HEK293 (cell line): Measurements from ENCODE around the gene HHAT.

ENCODE experiments used
- CTCF ChIA-PET: fragments of 350-600 bp; formaldehyde crosslinking; extraction: SDS; loops from one replicate; lab custom pipeline; 2021; ENCODE audit warnings: antibody characterized with exemption; lab: Yijun Ruan, JAX
- POLR2A ChIA-PET: fragments of 300-600 bp; formaldehyde crosslinking; extraction: SDS; loops from one replicate; lab custom pipeline; 2020; ENCODE audit warnings: antibody characterized with exemption, inconsistent platforms; lab: Yijun Ruan, JAX
- H3K27ac ChIP-seq: fragments of 200-500 bp; sonication (Bioruptor generic); 2 replicates; pipeline ENCODE4 v1.5.1; 2014; ENCODE audit warnings: low read depth, low read length, control low read depth, inconsistent platforms; ENCODE audit errors: extremely low read depth
- H3K36me3 ChIP-seq, 2 experiments: fragments of 200-500 bp in 1 of 2; sonication (Bioruptor generic) in 1 of 2; 1 replicate in 1 of 2; 2 replicates in 1 of 2; pipeline ENCODE4 v1.5.1; 2014 to 2017; ENCODE audit warnings: inconsistent platforms in 2 of 2, low read length in 2 of 2; ENCODE audit not compliant: control insufficient read depth in 2 of 2, insufficient read depth in 1 of 2
- H3K4me1 ChIP-seq: fragments of 200-500 bp; sonication (Bioruptor generic); 2 replicates; pipeline ENCODE4 v1.5.1; 2014; ENCODE audit warnings: mild to moderate bottlenecking, low read length, inconsistent platforms; ENCODE audit not compliant: control insufficient read depth, insufficient read depth
- H3K4me3 ChIP-seq: 2 replicates; pipeline ENCODE4 v1.5.1; 2011; ENCODE audit warnings: low read depth, mild to moderate bottlenecking, control low read depth, low read length, moderate library complexity
- H3K9me3 ChIP-seq: fragments of 200-500 bp; sonication (Bioruptor generic); 2 replicates; pipeline ENCODE4 v1.5.1; 2014; ENCODE audit warnings: low read depth, low read length, inconsistent platforms; ENCODE audit not compliant: control insufficient read depth, insufficient read depth
- GLIS1 ChIP-seq: fragments of 450-650 bp; formaldehyde crosslinking; IDR thresholded peaks from 2 replicates; pipeline ENCODE4 v1.5.1; 2016; ENCODE audit warnings: missing biosample characterization, missing genetic modification characterization
- GLIS2 ChIP-seq: fragments of 450-650 bp; formaldehyde crosslinking; IDR thresholded peaks from 2 replicates; pipeline ENCODE4 v1.5.1; 2016; ENCODE audit warnings: missing biosample characterization, missing genetic modification characterization
- KLF1 ChIP-seq: fragments of 450-650 bp; formaldehyde crosslinking; IDR thresholded peaks from 2 replicates; pipeline ENCODE4 v1.5.1; 2016; ENCODE audit warnings: missing biosample characterization, missing genetic modification characterization
- PRDM1 ChIP-seq: fragments of 450-650 bp; formaldehyde crosslinking; IDR thresholded peaks from 2 replicates; pipeline ENCODE4; 2016; ENCODE audit warnings: missing biosample characterization, missing genetic modification characterization
- REPIN1 ChIP-seq: fragments of 450-650 bp; formaldehyde crosslinking; IDR thresholded peaks from 2 replicates; pipeline ENCODE4 v1.5.1; 2017; ENCODE audit warnings: missing biosample characterization, missing genetic modification characterization, low read depth
- SCRT2 ChIP-seq: fragments of 450-650 bp; formaldehyde crosslinking; IDR thresholded peaks from 2 replicates; pipeline ENCODE4 v1.5.1; 2016; ENCODE audit warnings: missing biosample characterization, missing genetic modification characterization
- TRIM28 ChIP-seq: IDR thresholded peaks from 2 replicates; pipeline ENCODE4 v1.6.1; 2011; ENCODE audit warnings: low read length, control low read depth, borderline replicate concordance
- ZBTB1 ChIP-seq: fragments of 450-650 bp; formaldehyde crosslinking; IDR thresholded peaks from 2 replicates; pipeline ENCODE4 v1.5.1; 2016; ENCODE audit warnings: missing biosample characterization, missing genetic modification characterization
- ZBTB26 ChIP-seq: fragments of 450-650 bp; formaldehyde crosslinking; optimal IDR thresholded peaks from 2 replicates; pipeline ENCODE3; 2016; ENCODE audit warnings: missing biosample characterization, mild to moderate bottlenecking, missing genetic modification characterization
- ZBTB7A ChIP-seq: fragments of 450-650 bp; formaldehyde crosslinking; IDR thresholded peaks from 2 replicates; pipeline ENCODE4 v1.5.1; 2016; ENCODE audit warnings: low read depth, missing biosample characterization, missing genetic modification characterization
- ZEB2 ChIP-seq: fragments of 450-650 bp; formaldehyde crosslinking; IDR thresholded peaks from 2 replicates; pipeline ENCODE4 v1.5.1; 2016; ENCODE audit warnings: missing biosample characterization, missing genetic modification characterization
- ZFP3 ChIP-seq: fragments of 450-650 bp; formaldehyde crosslinking; IDR thresholded peaks from 2 replicates; pipeline ENCODE4 v1.5.1; 2016; ENCODE audit warnings: low read depth, missing biosample characterization, missing genetic modification characterization
- ZNF121 ChIP-seq: fragments of 450-650 bp; formaldehyde crosslinking; IDR thresholded peaks from 2 replicates; pipeline ENCODE4 v1.5.1; 2016; ENCODE audit warnings: missing biosample characterization, missing genetic modification characterization
- ZNF133 ChIP-seq: fragments of 450-650 bp; formaldehyde crosslinking; IDR thresholded peaks from 2 replicates; pipeline ENCODE4 v1.5.1; 2016; ENCODE audit warnings: missing biosample characterization, missing genetic modification characterization
- ZNF148 ChIP-seq: fragments of 450-650 bp; formaldehyde crosslinking; IDR thresholded peaks from 2 replicates; pipeline ENCODE4 v1.5.0; 2017; ENCODE audit warnings: missing biosample characterization, missing genetic modification characterization, borderline replicate concordance
- ZNF184 ChIP-seq: fragments of 450-650 bp; IDR thresholded peaks from 2 replicates; pipeline ENCODE4 v1.5.1; 2018; ENCODE audit warnings: missing biosample characterization, mild to moderate bottlenecking, missing genetic modification characterization
- ZNF23 ChIP-seq: fragments of 450-650 bp; formaldehyde crosslinking; IDR thresholded peaks from 2 replicates; pipeline ENCODE4 v1.5.1; 2016; ENCODE audit warnings: missing biosample characterization, missing genetic modification characterization, borderline replicate concordance
- ZNF324 ChIP-seq: fragments of 450-650 bp; formaldehyde crosslinking; IDR thresholded peaks from 2 replicates; pipeline ENCODE4 v1.5.1; 2016; ENCODE audit warnings: missing biosample characterization, missing genetic modification characterization
- ZNF341 ChIP-seq: fragments of 450-650 bp; formaldehyde crosslinking; IDR thresholded peaks from 2 replicates; pipeline ENCODE4; 2016; ENCODE audit warnings: low read depth, missing biosample characterization, missing genetic modification characterization
- ZNF558 ChIP-seq: fragments of 450-650 bp; formaldehyde crosslinking; IDR thresholded peaks from 2 replicates; pipeline ENCODE4 v1.5.1; 2016; ENCODE audit warnings: missing biosample characterization, missing genetic modification characterization
- ZNF624 ChIP-seq: fragments of 450-650 bp; formaldehyde crosslinking; IDR thresholded peaks from 2 replicates; pipeline ENCODE4 v1.5.1; 2017; ENCODE audit warnings: missing biosample characterization, missing genetic modification characterization
- ZNF792 ChIP-seq: fragments of 450-650 bp; formaldehyde crosslinking; IDR thresholded peaks from 2 replicates; pipeline ENCODE4 v1.5.1; 2016; ENCODE audit warnings: missing biosample characterization, missing genetic modification characterization
- ZNF830 ChIP-seq: fragments of 450-650 bp; IDR thresholded peaks from 2 replicates; pipeline ENCODE4 v1.5.0; 2018; ENCODE audit warnings: missing biosample characterization, missing genetic modification characterization, low read depth, mild to moderate bottlenecking, moderate library complexity
- ZSCAN18 ChIP-seq: fragments of 450-650 bp; formaldehyde crosslinking; IDR thresholded peaks from 2 replicates; pipeline ENCODE4 v1.5.1; 2016; ENCODE audit warnings: missing biosample characterization, missing genetic modification characterization
- ZSCAN4 ChIP-seq: fragments of 450-650 bp; formaldehyde crosslinking; IDR thresholded peaks from 2 replicates; pipeline ENCODE4 v1.5.1; 2017; ENCODE audit warnings: missing biosample characterization, missing genetic modification characterization

Gene HHAT

GRCh38 chr1:210296682-210297081, 32.0 kb upstream of the HHAT start (continued):
- TF ChIP-seq ZSCAN4 = no peak
- TF ChIP-seq ZNF121 = no peak
- TF ChIP-seq ZNF341 (tag by site-specific recombination) = no peak
- no peak for TF ChIP-seq ZNF148 (tag by site-specific recombination)
- no peak for TF ChIP-seq ZNF184 (tag by site-specific recombination)
- no peak for TF ChIP-seq ZNF324 (tag by site-specific recombination)
- TF ChIP-seq, all 188 proteins: peak for 0

- TF ChIP-seq ZNF624 (no peak), GLIS1 (tag by site-specific recombination) (no peak), ZNF792 (tag by site-specific recombination) (no peak), ZNF23 (tag by site-specific recombination) (no peak), ZBTB26 (tag by site-specific recombination) (no peak), ZBTB7A (tag by site-specific recombination) (no peak), PRDM1 (tag by site-specific recombination) (no peak), ZNF133 (tag by site-specific recombination) (no peak), ZFP3 (no peak), ZEB2 (tag by site-specific recombination) (no peak), SCRT2 (tag by site-specific recombination) (no peak), REPIN1 (tag by site-specific recombination) (no peak), ZNF558 (tag by site-specific recombination) (no peak), TRIM28 (no peak), KLF1 (tag by site-specific recombination) (no peak), ZBTB1 (no peak), GLIS2 (no peak), ZSCAN18 (tag by site-specific recombination) (no peak), ZNF830 (tag by site-specific recombination) (no peak)
- no peak overlapping the region for H3K4me3 ChIP-seq
- no peaks in the 10 kb centered on the region for H3K9me3 ChIP-seq
- CTCF ChIA-PET = interaction anchor here (0.5 to 1.4 kb wide), 3 partner anchors 13 to 374 kb away, joined by 3 to 4 read pairs (median 3); no protein-coding TSS in a partner anchor
- no peak overlapping the region for H3K27ac ChIP-seq
- no peaks in the 10 kb centered on the region for H3K36me3 ChIP-seq
- peaks cover 10% of the 10 kb centered on the region; the same call in 1 of the 2 replicates for H3K4me1 ChIP-seq
- POLR2A ChIA-PET = no interaction called here
Measured at GRCh38 chr1:210298296-210298695, 30.4 kb upstream of the HHAT start.
